ENCODE results near the gene GJC1.

DNA sequence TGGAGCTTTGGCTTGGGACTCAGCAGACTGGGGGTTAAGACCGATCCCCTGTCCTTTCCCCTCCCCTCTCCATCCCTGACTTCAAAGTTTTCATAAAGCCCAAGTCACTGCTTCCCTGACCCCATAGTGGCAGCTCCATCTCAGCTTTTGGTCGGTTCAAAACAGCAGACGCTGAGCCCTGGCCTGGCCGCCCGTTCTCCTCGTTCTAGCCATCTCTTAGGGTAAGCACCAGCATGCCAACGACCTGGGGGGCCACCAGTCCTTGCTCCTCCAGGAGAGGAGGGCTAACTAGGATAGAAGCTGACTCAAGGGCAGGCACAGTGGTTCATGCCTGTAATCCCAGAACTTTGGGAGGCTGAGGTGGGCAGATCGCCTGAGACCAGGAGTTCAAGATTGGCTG is 16.1 kb upstream of the GJC1 start:
- no peak for TF ChIP-seq CTCF (IDR thresholded peaks at IDR 0.05)
- TF ChIP-seq POLR2A (IDR thresholded peaks at IDR 0.05): no peak

All from testis (tissue), 2 donors.